CD14-positive monocyte (primary cell): ENCODE measurements around the gene KNG1. TPM values are rescaled to one million over a fixed set of nuclear protein-coding genes. Genes with fewer than 3 reads are reported as not detected.

Experiments used
- DNase-seq, 3 donors: peaks; one replicate each; pipeline ENCODE4 v3.0.0-alpha.2; 2011 to 2022
- H2AFZ ChIP-seq: 2 replicates; pipeline ENCODE4 v1.6.0; 2012; ENCODE audit warnings: mild to moderate bottlenecking, low read depth, low read length, inconsistent platforms; ENCODE audit not compliant: insufficient read depth, poor library complexity, severe bottlenecking
- H3K27ac ChIP-seq, 2 donors: 1 replicate in 1 of 2; 2 replicates in 1 of 2; pipeline ENCODE4 v1.5.1; 2012 to 2013; ENCODE audit warnings: low read length in 2 of 2, control low read depth in 1 of 2, inconsistent platforms in 1 of 2, low read depth in 1 of 2, mild to moderate bottlenecking in 1 of 2
- H3K27me3 ChIP-seq, 2 donors: one replicate each; pipeline versions ENCODE4 v1.6.0 to v1.6.1; 2011 to 2013; ENCODE audit warnings: low read length in 2 of 2; ENCODE audit not compliant: control insufficient read depth in 2 of 2, insufficient read depth in 2 of 2
- H3K36me3 ChIP-seq, 2 donors: replicated peaks in 1 of 2; 1 replicate in 1 of 2; 2 replicates in 1 of 2; pipeline versions ENCODE4 v1.5.1 to v1.6.1; 2012 to 2013; ENCODE audit warnings: low read length in 2 of 2, control low read depth in 1 of 2, inconsistent platforms in 1 of 2, mild to moderate bottlenecking in 1 of 2; ENCODE audit not compliant: insufficient read depth in 2 of 2, control insufficient read depth in 1 of 2
- H3K4me1 ChIP-seq, 2 donors: 1 replicate in 1 of 2; 2 replicates in 1 of 2; pipeline versions ENCODE4 v1.5.1 to v1.6.1; 2012 to 2013; ENCODE audit warnings: low read length in 2 of 2, control low read depth in 1 of 2, inconsistent platforms in 1 of 2, mild to moderate bottlenecking in 1 of 2, moderate library complexity in 1 of 2; ENCODE audit not compliant: insufficient read depth in 2 of 2, control insufficient read depth in 1 of 2
- H3K4me2 ChIP-seq: replicated peaks from 2 replicates; pipeline ENCODE3; 2012; ENCODE audit warnings: low read length, moderate library complexity, mild to moderate bottlenecking; ENCODE audit not compliant: poor library complexity, severe bottlenecking; ENCODE audit errors: extremely low read depth
- H3K4me3 ChIP-seq, 3 experiments: fragments of 200-600 bp in 1 of 3; sonication (generic) in 1 of 3; replicated peaks in 1 of 3; 1 replicate in 2 of 3; 2 replicates in 1 of 3; pipeline ENCODE4 v1.5.1; 2011 to 2013; ENCODE audit warnings: low read length in 3 of 3, mild to moderate bottlenecking in 3 of 3, control low read depth in 2 of 3, low read depth in 2 of 3, inconsistent platforms in 1 of 3, moderate library complexity in 1 of 3
- H3K79me2 ChIP-seq: 2 replicates; pipeline ENCODE4 v1.6.0; 2012; ENCODE audit warnings: mild to moderate bottlenecking, control low read depth, inconsistent platforms, low read length, moderate library complexity; ENCODE audit not compliant: insufficient read depth
- H3K9ac ChIP-seq: 2 replicates; pipeline ENCODE4 v1.6.0; 2017; ENCODE audit warnings: low read length, mild to moderate bottlenecking; ENCODE audit not compliant: insufficient read depth, poor library complexity, severe bottlenecking
- H3K9me3 ChIP-seq, 2 donors: replicated peaks in 1 of 2; 1 replicate in 1 of 2; 2 replicates in 1 of 2; pipeline versions ENCODE4 v1.5.1 to v1.6.1; 2012 to 2013; ENCODE audit warnings: low read length in 2 of 2, control low read depth in 1 of 2; ENCODE audit not compliant: control insufficient read depth in 1 of 2, insufficient read depth in 1 of 2
- H4K20me1 ChIP-seq: 2 replicates; pipeline ENCODE4 v1.6.0; 2012; ENCODE audit warnings: mild to moderate bottlenecking, low read length, control low read depth, moderate library complexity; ENCODE audit not compliant: insufficient read depth
- H3K27ac Mint-ChIP-seq, 7 donors: one replicate each; pipeline ENCODE4 v1.8.0; 2020; ENCODE audit warnings: mild to moderate bottlenecking in 7 of 7, mixed read lengths in 7 of 7, moderate library complexity in 6 of 7, inconsistent platforms in 2 of 7
- H3K27me3 Mint-ChIP-seq, 3 donors: one replicate each; pipeline ENCODE4 v1.8.0; 2021 to 2022; ENCODE audit warnings: low read depth in 3 of 3, mild to moderate bottlenecking in 3 of 3, mixed read lengths in 3 of 3, moderate library complexity in 3 of 3, inconsistent platforms in 1 of 3
- H3K36me3 Mint-ChIP-seq, 2 donors: one replicate each; pipeline ENCODE4 v1.8.0; 2020; ENCODE audit warnings: mixed read lengths in 2 of 2, inconsistent platforms in 1 of 2, mild to moderate bottlenecking in 1 of 2
- H3K4me1 Mint-ChIP-seq: one replicate; pipeline ENCODE4 v1.8.0; 2020; ENCODE audit warnings: mild to moderate bottlenecking, mixed read lengths
- H3K4me3 Mint-ChIP-seq, 2 donors: one replicate each; pipeline ENCODE4 v1.8.0; 2020; ENCODE audit warnings: mild to moderate bottlenecking in 2 of 2, mixed read lengths in 2 of 2, moderate library complexity in 1 of 2
- H3K9me3 Mint-ChIP-seq, 7 donors: one replicate each; pipeline ENCODE4 v1.8.0; 2020 to 2022; ENCODE audit warnings: mixed read lengths in 7 of 7, mild to moderate bottlenecking in 6 of 7, moderate library complexity in 6 of 7, inconsistent platforms in 2 of 7
- CTCF ChIP-seq: fragments of 200-600 bp; IDR thresholded peaks from one replicate; pipeline ENCODE4 v1.8.0; 2022; ENCODE audit warnings: antibody characterized with exemption, mild to moderate bottlenecking
- WGBS: methylation state at CpG from one replicate; pipeline ENCODE4 v1.1.5; 2013; ENCODE audit warnings: missing lambda C conversion rate; ENCODE audit not compliant: insufficient coverage; 5-methylcytosine and 5-hydroxymethylcytosine counted together
- intact Hi-C, 2 donors: fragments of 100-400 bp; cut with micrococcal nuclease; formaldehyde crosslinking; loops; one replicate each; pipeline versions ENCODE4 v1.15.0 to v1.15.1; 2023
- polyA plus RNA-seq, 3 donors: library from polyadenylated mRNA; depleted of rRNA in 1 of 3; unstranded in 2 of 3; stranded (reverse) in 1 of 3; fragments of 300-500 nt in 2 of 3; fragments of >200 nt in 1 of 3; fragmentation: Illumina TruSeq in 2 of 3; gene quantifications; 1 replicate in 2 of 3; 2 replicates in 1 of 3; pipeline ENCODE4 v1.2.3, GENCODE V29; 2012 to 2021

The KNG1 gene
- polyA plus RNA-seq, 3 donors = not detected

DNA sequence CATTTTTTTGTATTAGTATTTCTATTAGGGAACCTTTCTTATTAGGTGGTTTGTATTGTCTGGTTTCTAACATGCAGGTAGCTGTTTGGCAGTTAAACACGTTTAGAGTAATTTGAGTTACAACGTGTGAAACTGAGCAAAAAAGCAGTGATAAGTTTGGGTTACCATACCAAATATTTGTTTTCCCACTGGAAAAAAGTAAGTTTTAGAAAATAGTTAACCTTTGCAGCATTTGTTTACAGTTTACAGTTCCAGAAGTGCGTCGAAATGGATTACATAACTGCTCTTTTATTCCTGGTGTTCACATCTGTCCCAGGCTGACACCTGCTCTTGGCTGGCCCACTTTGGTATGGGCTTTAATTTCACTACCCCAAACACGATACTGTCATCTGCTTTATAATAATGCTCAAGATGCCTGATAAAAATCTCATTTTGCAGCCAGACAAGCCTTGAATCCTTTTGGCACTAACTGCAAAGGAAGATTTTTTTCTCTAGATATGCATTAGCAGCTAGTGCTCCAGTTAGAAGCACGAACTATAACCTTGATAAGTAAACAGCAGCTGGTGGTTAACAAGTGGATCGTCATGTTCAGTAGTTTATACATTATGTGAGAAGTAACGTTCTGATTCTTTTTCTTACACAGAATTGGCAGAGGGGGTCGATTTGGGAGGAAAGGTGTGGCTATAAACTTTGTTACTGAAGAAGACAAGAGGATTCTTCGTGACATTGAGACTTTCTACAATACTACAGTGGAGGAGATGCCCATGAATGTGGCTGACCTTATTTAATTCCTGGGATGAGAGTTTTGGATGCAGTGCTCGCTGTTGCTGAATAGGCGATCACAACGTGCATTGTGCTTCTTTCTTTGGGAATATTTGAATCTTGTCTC is 71.6 kb downstream of the KNG1 start:
- TF ChIP-seq CTCF = no peak
- Histone ChIP-seq H3K36me3 (peaks cover 53 to 63% of the 10 kb centered on the region in 2 donors), H3K27me3 (no peaks in the 10 kb centered on the region), H2AFZ (no peak overlapping the region), H3K4me1 (peaks cover 15 to 32% of the 10 kb centered on the region in 2 donors), H4K20me1 (peaks cover 69% of the 10 kb centered on the region), H3K27ac (no peak overlapping the region), H3K9ac (no peak overlapping the region), H3K79me2 (peaks cover 50% of the 10 kb centered on the region), H3K4me3 (no peak overlapping the region), H3K9me3 (no peaks in the 10 kb centered on the region), H3K4me2 (no peak overlapping the region)
- intact Hi-C loops = loop anchor here in 1 of 2 donors (10.0 kb wide), 3 partner anchors 214 to 854 kb away; partner anchors contain the start of genes DNAJB11, RPL39L and TRA2B
- Mint-ChIP-seq H3K9me3 (peaks cover 0 to 3% (median 0%) of the 10 kb centered on the region in 7 donors), H3K27me3 (no peaks in the 10 kb centered on the region), H3K4me1 (peaks cover 33% of the 10 kb centered on the region), H3K27ac (no peak overlapping the region), H3K36me3 (peaks cover 53 to 63% of the 10 kb centered on the region in 2 donors), H3K4me3 (no peak overlapping the region)
- no peak for DNase-seq
- 82% methylated on average over 3 of the region's 13 CpGs for WGBS

DNA sequence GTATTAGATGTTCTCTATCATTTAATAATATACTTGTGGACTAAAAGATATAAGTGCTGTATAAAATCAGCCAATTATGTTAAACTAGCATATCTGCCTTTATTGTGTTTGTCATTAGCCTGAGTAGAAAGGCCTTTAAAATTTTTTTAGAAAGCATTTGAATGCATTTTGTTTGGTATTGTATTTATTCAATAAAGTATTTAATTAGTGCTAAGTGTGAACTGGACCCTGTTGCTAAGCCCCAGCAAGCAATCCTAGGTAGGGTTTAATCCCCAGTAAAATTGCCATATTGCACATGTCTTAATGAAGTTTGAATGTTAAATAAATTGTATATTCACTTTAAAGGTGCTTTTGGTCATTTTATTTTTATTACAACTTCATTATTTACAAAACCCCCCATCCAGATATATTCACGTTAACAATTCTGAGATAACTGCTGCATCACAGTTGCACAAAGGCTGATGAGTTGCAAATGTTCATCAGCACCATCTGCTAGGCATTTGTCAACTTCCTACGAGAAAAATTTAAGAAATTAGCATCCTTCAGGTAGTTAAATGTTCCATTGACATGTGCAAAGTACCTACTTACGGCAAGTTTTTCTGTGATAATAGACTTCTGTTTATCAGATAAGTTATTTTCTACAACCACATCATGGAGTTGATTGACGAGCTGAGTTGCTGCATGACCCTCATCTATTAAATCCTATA is 72.5 kb downstream of the KNG1 start:
- no peak overlapping the region for H3K27ac Mint-ChIP-seq
- H3K9ac ChIP-seq = no peak overlapping the region
- H3K9me3 Mint-ChIP-seq = no peaks in the 10 kb centered on the region
- H3K79me2 ChIP-seq = peaks cover 40% of the 10 kb centered on the region
- peaks cover 55 to 64% of the 10 kb centered on the region in 2 donors for H3K36me3 Mint-ChIP-seq
- peaks cover 60% of the 10 kb centered on the region for H4K20me1 ChIP-seq
- intact Hi-C loops = loop anchor here in 1 of 2 donors (10.0 kb wide), 3 partner anchors 215 to 855 kb away; partner anchors contain the start of genes DNAJB11, RPL39L and TRA2B
- peaks cover 50 to 61% of the 10 kb centered on the region in 2 donors for H3K36me3 ChIP-seq
- H3K4me1 ChIP-seq = peaks cover 11 to 26% of the 10 kb centered on the region in 2 donors
- no peaks in the 10 kb centered on the region for H3K27me3 ChIP-seq
- no peak overlapping the region for H3K27ac ChIP-seq
- H3K4me2 ChIP-seq = no peak overlapping the region
- no peaks in the 10 kb centered on the region for H3K27me3 Mint-ChIP-seq
- H2AFZ ChIP-seq = no peak overlapping the region
- WGBS = 63% methylated on average over 1 of the region's 4 CpGs
- peaks cover 26% of the 10 kb centered on the region for H3K4me1 Mint-ChIP-seq
- no peak for DNase-seq
- TF ChIP-seq CTCF = no peak
- H3K9me3 ChIP-seq = no peaks in the 10 kb centered on the region
- H3K4me3 ChIP-seq = no peak overlapping the region
- H3K4me3 Mint-ChIP-seq = no peak overlapping the region
